Prostate gland (tissue), 2 donors: Measurements from ENCODE around the gene LDLRAD4. TPM values are rescaled to one million over a fixed set of nuclear protein-coding genes. Genes with fewer than 3 reads are reported as not detected.

Experiments
- DNase-seq: peaks from one replicate; pipeline ENCODE4 v3.0.0-alpha.2; 2019; ENCODE audit warnings: low spot score
- H3K27ac ChIP-seq, 2 donors: fragments of 200-600 bp; sonication (generic); 2 replicates each; pipeline ENCODE4 v1.5.1; 2017 to 2019
- H3K27me3 ChIP-seq: fragments of 200-600 bp; sonication (generic); replicated peaks from 2 replicates; pipeline ENCODE4 v1.5.1; 2019; ENCODE audit not compliant: insufficient read depth
- H3K36me3 ChIP-seq, 2 donors: fragments of 200-600 bp; sonication (generic); 1 replicate in 1 of 2; 2 replicates in 1 of 2; pipeline versions ENCODE4 v1.5.1 to v1.8.1; 2017 to 2019
- H3K4me1 ChIP-seq: fragments of 200-600 bp; sonication (generic); replicated peaks from 2 replicates; pipeline ENCODE4 v1.5.1; 2019
- H3K4me3 ChIP-seq, 2 donors: fragments of 200-600 bp; sonication (generic); 2 replicates each; pipeline ENCODE4 v1.5.1; 2017 to 2019
- H3K9me3 ChIP-seq: fragments of 200-600 bp; sonication (generic); 2 replicates; pipeline ENCODE4 v1.5.1; 2017
- POLR2A ChIP-seq: fragments of 450-650 bp; IDR thresholded peaks from one replicate; pipeline ENCODE4 v1.6.1; 2016; ENCODE audit warnings: antibody characterized with exemption, mild to moderate bottlenecking
- POLR2AphosphoS5 ChIP-seq: sonication (generic); formaldehyde crosslinking; IDR thresholded peaks from one replicate; pipeline ENCODE4 v1.6.1; 2017; ENCODE audit warnings: antibody characterized with exemption
- WGBS: methylation state at CpG from one replicate; pipeline ENCODE4 v1.1.5; 2018; 5-methylcytosine and 5-hydroxymethylcytosine counted together
- intact Hi-C: fragments of 100-400 bp; cut with DNase I; formaldehyde crosslinking; loops from one replicate; pipeline ENCODE4 v1.14.2; 2022
- total RNA-seq, 2 donors: library from RNA; depleted of rRNA; stranded (reverse); fragments of >200 nt; gene quantifications; one replicate each; pipeline ENCODE4 v1.1.0, GENCODE V29; 2016
- TF ChIP-seq, protein P1 (sequence below), 4 experiments: fragments of 200-600 bp in 2 of 4; fragments of 450-650 bp in 2 of 4; sonication (generic) in 2 of 4; IDR thresholded peaks; 1 replicate in 3 of 4; 2 replicates in 1 of 4; pipeline ENCODE4 v1.5.1; 2016 to 2019; ENCODE audit warnings: antibody characterized with exemption in 4 of 4, mild to moderate bottlenecking in 2 of 4, moderate library complexity in 2 of 4

The LDLRAD4 gene
- total RNA-seq, 2 donors from 2014 or later: 59.9 to 107 TPM

DNA sequence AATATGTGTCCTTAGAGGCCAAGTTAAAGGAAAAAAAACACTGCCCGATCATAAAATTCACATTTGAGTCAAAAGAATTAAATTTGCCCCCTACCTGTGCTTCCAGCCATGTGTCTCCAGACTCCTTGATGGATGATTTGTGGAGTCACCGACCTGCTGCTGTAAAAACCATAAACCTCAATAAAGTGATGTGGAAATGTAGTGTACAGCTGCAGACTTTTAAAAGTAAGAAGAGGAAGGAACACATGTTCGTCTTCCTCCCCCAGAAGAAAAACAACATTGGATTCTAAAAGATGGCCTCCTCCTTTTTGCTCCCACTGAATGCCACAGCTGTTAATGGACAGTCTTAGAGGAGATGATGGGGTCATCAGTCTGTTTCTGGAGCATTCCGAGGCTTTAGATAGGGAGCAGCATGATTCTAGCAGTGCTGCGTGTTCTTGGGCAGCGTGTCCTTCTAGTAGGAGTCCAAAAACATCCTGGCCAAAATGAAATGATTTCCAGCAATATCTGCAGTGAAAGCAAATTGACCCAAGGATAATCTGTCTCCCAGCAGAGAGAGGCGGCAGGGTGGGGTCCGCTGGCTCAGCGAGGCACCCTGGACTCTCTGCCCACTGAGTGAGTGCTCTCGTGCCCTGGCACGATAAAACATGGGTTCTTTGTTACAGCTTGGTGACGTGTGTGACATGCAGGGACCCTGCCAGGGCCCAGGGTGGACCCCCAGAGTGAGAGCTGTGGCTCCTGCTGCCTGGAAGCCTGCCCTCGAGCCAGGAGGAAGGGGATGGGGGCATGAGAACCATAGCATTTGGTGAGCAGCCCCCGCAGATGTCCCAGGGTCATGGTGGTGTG is 311.7 kb downstream of the LDLRAD4 start:
- H3K36me3 ChIP-seq: no peaks in the 10 kb centered on the region
- H3K27ac ChIP-seq: no peak overlapping the region
- no peaks in the 10 kb centered on the region for H3K4me1 ChIP-seq
- TF ChIP-seq, protein P1, sequence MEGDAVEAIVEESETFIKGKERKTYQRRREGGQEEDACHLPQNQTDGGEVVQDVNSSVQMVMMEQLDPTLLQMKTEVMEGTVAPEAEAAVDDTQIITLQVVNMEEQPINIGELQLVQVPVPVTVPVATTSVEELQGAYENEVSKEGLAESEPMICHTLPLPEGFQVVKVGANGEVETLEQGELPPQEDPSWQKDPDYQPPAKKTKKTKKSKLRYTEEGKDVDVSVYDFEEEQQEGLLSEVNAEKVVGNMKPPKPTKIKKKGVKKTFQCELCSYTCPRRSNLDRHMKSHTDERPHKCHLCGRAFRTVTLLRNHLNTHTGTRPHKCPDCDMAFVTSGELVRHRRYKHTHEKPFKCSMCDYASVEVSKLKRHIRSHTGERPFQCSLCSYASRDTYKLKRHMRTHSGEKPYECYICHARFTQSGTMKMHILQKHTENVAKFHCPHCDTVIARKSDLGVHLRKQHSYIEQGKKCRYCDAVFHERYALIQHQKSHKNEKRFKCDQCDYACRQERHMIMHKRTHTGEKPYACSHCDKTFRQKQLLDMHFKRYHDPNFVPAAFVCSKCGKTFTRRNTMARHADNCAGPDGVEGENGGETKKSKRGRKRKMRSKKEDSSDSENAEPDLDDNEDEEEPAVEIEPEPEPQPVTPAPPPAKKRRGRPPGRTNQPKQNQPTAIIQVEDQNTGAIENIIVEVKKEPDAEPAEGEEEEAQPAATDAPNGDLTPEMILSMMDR (IDR thresholded peaks at IDR 0.05): no peak
- TF ChIP-seq POLR2AphosphoS5: no peak
- no peak for TF ChIP-seq POLR2A
- no peaks in the 10 kb centered on the region for H3K9me3 ChIP-seq
- WGBS: 62% methylated on average over 14 of the region's 14 CpGs
- intact Hi-C loops: loop anchor here (1.0 to 10.0 kb wide), 2 partner anchors 195 to 313 kb away; partner anchors contain the start of genes FAM210A and RNMT
- H3K4me3 ChIP-seq: no peak overlapping the region
- DNase-seq: no peak
- no peaks in the 10 kb centered on the region for H3K27me3 ChIP-seq

DNA sequence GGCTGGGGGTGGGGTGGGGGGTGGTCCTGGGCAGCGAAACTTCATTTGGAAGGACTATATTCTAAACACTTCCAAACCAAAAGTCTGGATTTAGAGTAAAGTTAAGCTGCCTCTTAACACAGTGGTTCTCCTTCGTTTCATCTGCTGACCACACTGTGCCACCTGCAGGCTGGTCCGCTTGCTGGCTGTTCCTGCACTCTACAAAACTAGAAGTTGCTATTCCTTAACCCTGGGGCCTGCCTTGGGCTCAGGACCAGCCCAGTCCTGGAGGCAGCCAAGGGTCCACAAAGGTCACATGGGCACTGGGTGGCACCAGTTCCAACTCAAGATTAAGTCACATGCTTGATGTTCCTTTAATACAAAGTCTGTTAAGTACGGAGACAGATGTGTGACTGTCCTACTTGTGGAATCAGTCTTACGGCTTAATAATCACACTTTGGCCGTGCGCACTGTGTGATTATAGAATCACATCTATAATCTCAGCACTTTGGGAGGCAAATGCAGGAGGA is 312.4 kb downstream of the LDLRAD4 start:
- intact Hi-C loops: loop anchor here (1.0 to 10.0 kb wide), 2 partner anchors 194 to 314 kb away; partner anchors contain the start of genes FAM210A and RNMT
- H3K4me3 ChIP-seq: no peak overlapping the region
- 70% methylated on average over 7 of the region's 7 CpGs for WGBS
- TF ChIP-seq, protein P1 (IDR thresholded peaks at IDR 0.05): peak in 3 of 4 experiments; percentile 35 to 56 (median 55)
- TF ChIP-seq POLR2A: no peak
- no peaks in the 10 kb centered on the region for H3K9me3 ChIP-seq
- H3K36me3 ChIP-seq: no peaks in the 10 kb centered on the region
- H3K27ac ChIP-seq: no peak overlapping the region
- no peaks in the 10 kb centered on the region for H3K27me3 ChIP-seq
- peak; percentile 38 for DNase-seq
- no peaks in the 10 kb centered on the region for H3K4me1 ChIP-seq

DNA sequence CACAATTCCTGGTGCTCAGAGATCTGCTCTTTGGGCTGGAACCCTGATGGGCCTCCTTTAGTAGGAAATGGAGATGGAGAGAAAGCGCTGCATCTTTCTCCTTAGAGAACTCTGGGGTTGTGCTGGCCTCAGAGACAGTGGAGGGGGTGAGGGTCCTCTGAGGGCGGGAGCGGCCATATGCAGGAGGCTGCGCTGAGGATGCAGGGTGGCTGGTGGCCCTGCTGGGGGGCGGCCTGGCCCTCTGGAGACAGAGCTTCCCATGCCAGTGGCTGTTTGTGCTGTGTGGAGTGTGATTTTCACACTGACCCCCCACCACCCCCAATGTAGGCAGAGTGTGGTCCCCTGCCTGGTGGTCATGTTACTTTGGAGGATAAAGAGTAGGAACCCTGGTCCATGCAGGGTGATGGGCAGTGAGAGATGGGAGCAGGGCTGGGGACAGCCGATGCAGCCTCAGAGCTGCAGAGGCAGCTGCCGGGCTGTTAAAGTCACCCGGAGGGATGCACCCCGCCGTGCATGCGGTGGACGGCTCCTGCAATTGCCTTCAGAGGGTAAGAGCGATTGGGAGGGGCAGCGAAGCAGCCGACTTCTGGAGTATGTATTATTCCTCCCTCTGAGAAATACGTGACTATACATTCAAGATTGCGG is 313.2 kb downstream of the LDLRAD4 start:
- 92% methylated on average over 17 of the region's 17 CpGs for WGBS
- intact Hi-C loops: loop anchor here (10.0 kb wide), 1 partner anchor 193 kb away; the partner anchor contains the start of genes FAM210A and RNMT
- Histone ChIP-seq H3K4me3 (no peak overlapping the region), H3K27me3 (no peaks in the 10 kb centered on the region), H3K4me1 (no peaks in the 10 kb centered on the region), H3K36me3 (no peaks in the 10 kb centered on the region), H3K27ac (no peak overlapping the region), H3K9me3 (no peaks in the 10 kb centered on the region)
- TF ChIP-seq, protein P1 (IDR thresholded peaks at IDR 0.05): no peak
- no peak for TF ChIP-seq POLR2A
- no peak for TF ChIP-seq POLR2AphosphoS5
- no peak for DNase-seq

DNA sequence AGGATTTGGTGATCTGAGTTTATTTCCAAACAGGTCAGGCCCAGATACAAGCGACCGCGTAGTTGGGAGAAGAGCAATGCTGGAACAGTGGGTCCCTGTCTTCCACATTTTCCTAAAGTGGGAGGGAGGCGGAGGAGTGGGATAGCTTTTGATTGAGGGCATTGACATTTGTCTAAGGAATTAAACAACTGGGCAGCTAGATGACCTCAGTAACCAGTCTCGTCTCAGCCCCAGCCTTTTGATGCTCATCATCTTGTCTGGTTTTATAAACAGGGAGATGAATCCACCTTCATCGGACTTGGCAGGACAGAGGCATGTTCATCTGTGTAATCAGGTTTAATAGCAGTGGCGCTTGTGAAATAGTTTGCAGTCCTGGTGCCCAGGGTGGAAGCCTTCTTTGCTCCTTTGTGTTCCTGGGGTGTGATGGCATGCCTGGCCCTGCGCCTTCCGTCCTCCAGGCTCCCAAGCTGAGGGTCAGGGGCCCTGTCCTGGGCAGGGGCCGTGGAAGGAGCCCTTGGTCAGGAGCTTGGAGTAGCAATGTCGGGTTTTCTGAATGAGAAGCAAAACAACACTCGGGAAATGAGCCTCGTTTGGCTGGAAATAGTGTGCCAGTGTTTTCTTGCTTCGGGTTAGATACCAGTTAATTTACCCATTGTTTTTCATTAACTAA is 314.0 kb downstream of the LDLRAD4 start:
- no peaks in the 10 kb centered on the region for H3K4me1 ChIP-seq
- peak; percentile 55 for TF ChIP-seq POLR2AphosphoS5
- TF ChIP-seq, protein P1 (IDR thresholded peaks at IDR 0.05): no peak
- no peak for TF ChIP-seq POLR2A
- intact Hi-C loops: loop anchor here (10.0 kb wide), 1 partner anchor 192 kb away; the partner anchor contains the start of genes FAM210A and RNMT
- WGBS: 72% methylated on average over 14 of the region's 14 CpGs
- H3K36me3 ChIP-seq: no peaks in the 10 kb centered on the region
- no peaks in the 10 kb centered on the region for H3K27me3 ChIP-seq
- H3K27ac ChIP-seq: no peak overlapping the region
- no peak overlapping the region for H3K4me3 ChIP-seq
- DNase-seq: peak; percentile 49
- no peaks in the 10 kb centered on the region for H3K9me3 ChIP-seq
